ENCODE data around the gene KCNJ14.

The KCNJ14 gene

DNA sequence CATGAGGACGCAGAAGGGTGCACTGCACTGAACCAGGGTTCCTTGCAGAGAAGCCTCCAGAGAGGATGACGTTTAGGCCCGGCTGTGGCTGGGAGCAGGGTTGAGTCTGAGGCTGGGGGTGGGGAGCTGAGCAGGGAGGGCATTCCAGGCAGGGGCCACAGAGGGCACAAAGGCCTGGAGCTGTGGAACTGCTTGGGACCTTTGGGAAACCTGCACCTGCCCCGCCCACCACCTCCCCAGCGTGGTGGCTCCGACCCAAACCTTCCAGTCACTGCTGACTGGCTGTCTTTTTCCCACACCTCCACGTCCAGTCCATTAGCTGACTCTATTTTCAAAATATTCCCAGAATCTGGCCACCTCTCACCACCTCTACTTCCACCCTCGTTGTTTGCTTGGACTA, 61.2 kb downstream of the KCNJ14 start:
- TF ChIP-seq, protein P1, sequence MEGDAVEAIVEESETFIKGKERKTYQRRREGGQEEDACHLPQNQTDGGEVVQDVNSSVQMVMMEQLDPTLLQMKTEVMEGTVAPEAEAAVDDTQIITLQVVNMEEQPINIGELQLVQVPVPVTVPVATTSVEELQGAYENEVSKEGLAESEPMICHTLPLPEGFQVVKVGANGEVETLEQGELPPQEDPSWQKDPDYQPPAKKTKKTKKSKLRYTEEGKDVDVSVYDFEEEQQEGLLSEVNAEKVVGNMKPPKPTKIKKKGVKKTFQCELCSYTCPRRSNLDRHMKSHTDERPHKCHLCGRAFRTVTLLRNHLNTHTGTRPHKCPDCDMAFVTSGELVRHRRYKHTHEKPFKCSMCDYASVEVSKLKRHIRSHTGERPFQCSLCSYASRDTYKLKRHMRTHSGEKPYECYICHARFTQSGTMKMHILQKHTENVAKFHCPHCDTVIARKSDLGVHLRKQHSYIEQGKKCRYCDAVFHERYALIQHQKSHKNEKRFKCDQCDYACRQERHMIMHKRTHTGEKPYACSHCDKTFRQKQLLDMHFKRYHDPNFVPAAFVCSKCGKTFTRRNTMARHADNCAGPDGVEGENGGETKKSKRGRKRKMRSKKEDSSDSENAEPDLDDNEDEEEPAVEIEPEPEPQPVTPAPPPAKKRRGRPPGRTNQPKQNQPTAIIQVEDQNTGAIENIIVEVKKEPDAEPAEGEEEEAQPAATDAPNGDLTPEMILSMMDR (IDR thresholded peaks at IDR 0.05), result no peak
- no peak for DNase-seq (ENCODE audit: low spot score)
- Histone ChIP-seq H3K27ac (no peak overlapping the region), H3K4me3 (no peak overlapping the region)
